Astrocyte of the spinal cord (primary cell): Measurements from ENCODE around the gene BNC2.
A peak's percentile ranks its signal among the peaks of the same experiment; 100 is the strongest.

Experiments used
- DNase-seq: peaks from one replicate; pipeline ENCODE4 v3.0.0; 2011; ENCODE audit warnings: low read depth, low spot score
- H3K4me3 ChIP-seq: 2 replicates; pipeline ENCODE4 v1.5.1; 2011; ENCODE audit warnings: low read depth, mild to moderate bottlenecking, low read length, moderate library complexity
- in situ Hi-C: cut with HindIII; loops from 2 replicates; pipeline ENCODE4 v1.10.0; 2017; ENCODE audit warnings: low sequenced_read_pairs
- TF ChIP-seq, protein P1 (sequence below): IDR thresholded peaks from 2 replicates; pipeline ENCODE4 v1.5.1; 2012; ENCODE audit warnings: low read depth, mild to moderate bottlenecking, low read length, inconsistent platforms

The BNC2 gene

DNA sequence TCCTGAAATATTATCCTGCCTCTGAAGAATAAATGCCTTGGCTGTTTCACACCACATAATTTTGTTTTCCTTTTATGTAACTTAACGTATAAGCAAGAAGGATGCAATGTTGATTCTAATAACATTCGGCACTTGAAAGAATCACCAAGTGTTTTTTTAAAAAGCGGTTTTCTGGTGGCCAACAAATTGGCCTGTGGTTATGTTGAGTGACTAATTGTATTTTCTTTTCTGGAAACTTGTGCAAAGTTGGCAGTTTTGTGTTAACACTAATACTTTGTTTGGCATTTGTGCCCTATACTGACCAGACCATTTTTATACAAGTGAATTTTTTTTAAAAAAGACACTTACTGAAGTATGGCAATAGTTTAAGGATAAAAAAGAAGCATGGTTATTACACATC, 452.7 kb downstream of the BNC2 start:
- DNase-seq = peak; percentile 87
- in situ Hi-C loops = no loop called here
- TF ChIP-seq, protein P1, sequence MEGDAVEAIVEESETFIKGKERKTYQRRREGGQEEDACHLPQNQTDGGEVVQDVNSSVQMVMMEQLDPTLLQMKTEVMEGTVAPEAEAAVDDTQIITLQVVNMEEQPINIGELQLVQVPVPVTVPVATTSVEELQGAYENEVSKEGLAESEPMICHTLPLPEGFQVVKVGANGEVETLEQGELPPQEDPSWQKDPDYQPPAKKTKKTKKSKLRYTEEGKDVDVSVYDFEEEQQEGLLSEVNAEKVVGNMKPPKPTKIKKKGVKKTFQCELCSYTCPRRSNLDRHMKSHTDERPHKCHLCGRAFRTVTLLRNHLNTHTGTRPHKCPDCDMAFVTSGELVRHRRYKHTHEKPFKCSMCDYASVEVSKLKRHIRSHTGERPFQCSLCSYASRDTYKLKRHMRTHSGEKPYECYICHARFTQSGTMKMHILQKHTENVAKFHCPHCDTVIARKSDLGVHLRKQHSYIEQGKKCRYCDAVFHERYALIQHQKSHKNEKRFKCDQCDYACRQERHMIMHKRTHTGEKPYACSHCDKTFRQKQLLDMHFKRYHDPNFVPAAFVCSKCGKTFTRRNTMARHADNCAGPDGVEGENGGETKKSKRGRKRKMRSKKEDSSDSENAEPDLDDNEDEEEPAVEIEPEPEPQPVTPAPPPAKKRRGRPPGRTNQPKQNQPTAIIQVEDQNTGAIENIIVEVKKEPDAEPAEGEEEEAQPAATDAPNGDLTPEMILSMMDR = no peak
- no peak overlapping the region for H3K4me3 ChIP-seq

DNA sequence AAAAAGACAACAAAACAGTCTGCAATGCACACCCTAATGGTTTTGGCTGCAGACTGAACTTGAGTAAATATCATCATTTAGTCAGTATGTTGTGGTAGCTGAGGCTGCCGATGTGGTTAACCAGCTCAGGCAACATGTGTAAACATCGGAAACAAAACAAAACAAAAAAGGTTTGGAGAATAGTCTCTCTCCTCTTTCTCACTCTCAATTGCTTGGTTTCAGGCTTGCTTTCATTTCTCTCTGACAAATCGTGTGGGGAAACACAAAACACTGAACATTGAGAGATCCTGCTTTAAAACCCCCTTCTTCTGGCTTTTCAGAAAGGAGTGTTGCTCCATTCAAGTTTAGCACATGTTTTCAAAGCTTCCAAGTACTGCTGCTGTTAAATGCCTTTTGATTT, 453.3 kb downstream of the BNC2 start:
- H3K4me3 ChIP-seq = no peak overlapping the region
- in situ Hi-C loops = no loop called here
- DNase-seq = peak; percentile 92
- TF ChIP-seq, protein P1 = no peak

DNA sequence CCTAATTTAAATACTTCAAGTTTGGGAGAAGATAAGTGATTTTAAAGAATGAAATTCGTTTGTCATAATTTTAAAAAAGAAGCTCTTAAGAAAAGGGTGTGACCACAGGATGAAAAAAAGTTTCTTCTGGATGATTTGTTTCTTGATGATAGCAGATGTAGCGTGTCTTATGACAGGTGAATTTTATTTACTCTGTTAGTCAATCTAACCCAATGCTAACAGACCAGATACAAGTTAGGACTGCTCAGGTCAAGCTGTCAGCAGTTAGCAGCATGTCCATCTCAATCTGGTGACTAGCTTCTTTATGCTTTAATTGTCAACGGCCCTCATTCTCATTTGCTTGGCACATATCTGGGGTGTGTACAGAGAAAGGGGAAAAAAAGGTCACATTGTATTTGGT, 456.0 kb downstream of the BNC2 start:
- TF ChIP-seq, protein P1 = no peak
- H3K4me3 ChIP-seq = no peak overlapping the region
- in situ Hi-C loops = no loop called here
- DNase-seq = no peak

DNA sequence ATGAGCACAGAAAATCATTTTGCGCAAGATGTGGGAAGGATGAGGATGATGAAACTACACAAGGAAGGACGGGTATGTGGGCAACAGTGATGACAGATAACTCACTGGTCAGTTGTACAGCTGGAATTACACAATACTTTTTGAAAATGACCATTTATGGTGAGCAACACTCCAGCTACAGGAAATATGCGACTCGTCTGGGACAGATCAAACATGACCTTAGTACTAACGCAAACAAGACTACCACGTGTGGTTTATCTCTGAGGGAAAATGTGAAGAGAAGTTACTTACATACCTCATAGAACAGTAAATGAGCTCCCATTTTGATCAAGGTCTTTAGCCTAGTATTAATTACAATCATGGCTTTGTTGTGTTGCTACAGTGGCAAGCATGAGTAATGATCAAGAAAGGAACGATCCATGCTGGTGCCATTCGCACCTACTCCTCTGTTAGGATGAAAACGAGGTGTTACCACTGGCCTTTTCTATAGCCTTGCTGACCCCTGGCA, 456.9 kb downstream of the BNC2 start:
- H3K4me3 ChIP-seq = no peak overlapping the region
- in situ Hi-C loops = no loop called here
- TF ChIP-seq, protein P1 = no peak
- peak; percentile 78 for DNase-seq

DNA sequence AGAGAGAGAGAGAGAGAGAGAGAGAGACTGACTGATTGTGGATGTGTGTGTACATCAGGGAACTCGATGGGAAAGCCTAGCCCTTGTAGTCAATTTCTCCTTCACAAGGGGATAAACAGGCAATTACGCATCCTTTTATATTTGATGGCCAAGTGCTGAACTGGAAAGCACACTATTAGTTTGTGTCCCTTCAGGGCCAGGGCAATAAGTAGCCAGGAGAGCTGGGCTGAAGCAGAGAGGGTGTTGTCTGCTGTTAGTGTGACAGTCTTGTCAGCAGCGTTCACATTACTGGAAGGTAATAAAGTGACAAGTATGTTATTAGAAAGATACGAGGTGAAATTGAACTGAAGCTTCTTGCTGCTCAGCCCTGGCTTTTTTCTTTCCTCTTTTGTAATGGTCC, 457.7 kb downstream of the BNC2 start:
- TF ChIP-seq, protein P1 = no peak
- in situ Hi-C loops = no loop called here

DNA sequence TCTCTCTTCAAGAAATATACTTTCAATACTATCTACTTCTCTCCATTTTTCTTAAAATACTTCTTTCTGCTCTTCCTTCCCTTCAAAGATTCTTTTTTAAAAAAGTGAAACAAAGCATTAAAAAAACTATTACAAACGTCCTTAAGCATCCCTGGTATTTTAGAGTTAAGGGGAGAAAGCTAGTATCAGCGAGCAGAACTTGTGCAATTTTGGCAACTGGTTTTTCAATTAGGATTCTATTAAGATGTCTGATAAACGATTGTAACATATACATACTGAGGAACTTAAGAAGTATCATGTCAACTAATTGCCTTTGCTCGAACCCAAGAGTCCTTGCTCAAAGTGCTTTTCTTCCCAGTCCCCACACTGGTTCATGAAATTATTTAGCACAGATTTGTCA, 459.2 kb downstream of the BNC2 start:
- no peak for DNase-seq
- in situ Hi-C loops = no loop called here
- TF ChIP-seq, protein P1 = no peak
- H3K4me3 ChIP-seq = no peak overlapping the region

More for the DNA sequence above, 457.7 kb downstream of the BNC2 start:
- DNase-seq = no peak
- H3K4me3 ChIP-seq = no peak overlapping the region
